Glomerular endothelial cell (primary cell): ENCODE data around the gene SETD4. TPM values are rescaled to one million over a fixed set of nuclear protein-coding genes. Genes with fewer than 3 reads are reported as not detected.

Experiments used
- DNase-seq: peaks from one replicate; pipeline ENCODE4 v3.0.0-alpha.2; 2011; ENCODE audit warnings: low read depth, low spot score; ENCODE audit errors: extremely low read depth
- total RNA-seq: library from RNA; depleted of rRNA; stranded (reverse); fragments of >200 nt; gene quantifications from 2 replicates; pipeline ENCODE4 v1.2.3, GENCODE V29; 2015

The SETD4 gene
- total RNA-seq, 1 donor from 2014 or later, result 10.4 TPM

DNA sequence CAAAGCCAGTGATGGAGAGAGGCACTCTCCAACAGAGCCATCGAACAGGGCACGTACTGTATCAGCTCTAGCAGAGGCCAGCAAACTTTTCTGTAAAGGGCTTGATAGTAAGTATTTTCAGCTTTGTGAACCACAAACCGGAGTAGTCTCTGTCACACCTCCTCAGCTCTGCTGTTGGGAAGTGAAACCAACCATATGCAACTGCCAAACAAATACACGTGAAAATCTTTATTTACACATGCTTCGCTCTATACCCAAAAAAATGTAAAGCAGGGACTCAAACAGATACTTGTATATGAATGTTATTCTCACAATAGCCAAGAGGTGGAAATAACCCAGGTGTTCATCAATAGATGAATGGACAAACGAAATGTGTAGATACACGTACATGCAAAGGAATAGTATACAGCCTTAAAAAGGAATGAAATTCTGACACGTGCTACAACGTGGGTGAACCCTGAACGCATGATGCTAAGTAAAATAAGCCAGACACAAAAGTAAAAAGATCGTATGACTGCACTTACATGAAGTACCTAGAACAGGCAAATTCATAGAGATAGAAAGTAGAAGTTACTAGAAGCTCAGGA lies 39.0 kb downstream of the SETD4 start:
- no peak for DNase-seq

DNA sequence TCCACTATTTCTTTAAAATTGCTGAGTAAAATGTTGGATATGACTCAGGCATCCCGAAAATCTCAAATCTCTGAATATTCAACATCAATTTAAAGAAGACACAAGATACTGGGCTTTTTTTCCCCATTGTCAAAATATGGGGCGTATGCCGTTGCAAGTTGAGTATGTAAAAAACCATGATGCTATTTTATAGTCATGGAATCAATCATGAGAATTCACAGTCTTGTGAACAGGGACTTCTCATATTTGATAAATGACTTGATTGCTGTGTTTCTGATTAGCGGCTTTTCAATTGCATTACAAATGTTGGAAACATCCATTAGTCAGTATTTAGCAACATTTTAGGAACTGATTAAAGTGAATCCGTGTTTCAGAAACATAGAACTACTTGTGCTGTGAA lies 45.3 kb downstream of the SETD4 start:
- no peak for DNase-seq

DNA sequence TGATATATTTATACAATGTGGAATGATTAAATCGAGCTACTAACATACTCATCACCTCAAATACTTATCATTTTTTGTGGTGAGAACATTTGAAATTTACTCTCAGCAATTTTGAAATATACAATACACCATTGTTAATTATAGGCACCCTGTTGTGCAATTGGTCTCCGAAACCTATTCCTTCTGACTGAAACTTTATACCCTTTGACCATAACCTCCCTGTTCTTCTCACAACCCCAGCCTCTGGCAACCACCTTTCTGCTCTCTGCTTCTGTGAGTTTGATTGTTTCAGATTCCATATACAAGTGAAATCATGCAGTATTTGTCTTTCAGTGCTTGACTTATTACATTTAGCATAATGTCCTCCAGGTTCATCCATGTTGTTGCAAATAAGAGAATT lies 49.5 kb downstream of the SETD4 start:
- no peak for DNase-seq

DNA sequence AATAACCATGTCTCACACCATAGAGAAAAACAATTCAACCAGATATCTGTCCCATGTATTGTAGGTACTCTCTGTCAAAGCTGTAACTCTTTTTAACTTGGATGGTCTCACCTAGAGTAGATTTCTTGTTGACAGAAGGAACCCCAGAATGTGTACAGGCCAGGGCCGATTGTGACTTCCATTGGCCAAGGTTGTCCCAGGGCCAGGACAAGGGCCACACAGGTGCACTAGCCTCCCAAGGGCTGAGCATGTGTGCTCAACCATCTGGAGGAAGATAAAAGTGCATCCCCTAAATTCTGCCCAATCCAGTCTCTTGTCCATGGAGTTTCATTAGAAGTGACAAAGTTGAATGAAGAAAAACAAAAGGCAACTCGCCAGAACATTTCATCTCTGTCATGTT lies 51.8 kb downstream of the SETD4 start:
- no peak for DNase-seq

DNA sequence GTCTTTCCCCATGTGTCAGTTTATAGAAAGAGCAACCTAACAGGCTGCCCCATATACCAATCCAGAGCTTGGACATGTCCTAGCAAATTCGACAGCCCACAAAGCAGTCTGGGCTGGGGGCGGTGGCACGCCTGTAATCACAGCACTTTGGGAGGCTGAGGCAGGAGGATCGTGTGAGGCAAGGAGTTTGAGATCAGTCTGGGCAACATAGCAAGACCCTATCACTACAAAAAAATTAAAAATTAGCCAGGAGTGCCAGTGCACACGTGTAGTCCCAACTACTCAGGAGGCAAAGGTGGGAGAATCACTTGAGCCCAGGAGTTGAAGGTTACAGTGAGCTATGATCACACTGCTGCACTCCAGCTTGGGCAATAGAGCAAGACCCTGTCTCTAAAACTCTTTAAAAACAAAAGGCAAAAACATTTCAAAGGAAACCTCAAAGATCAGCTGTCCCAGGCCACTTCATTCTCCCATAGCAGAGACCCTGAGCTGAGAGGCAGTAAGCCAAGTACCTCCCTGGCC lies 54.4 kb downstream of the SETD4 start:
- DNase-seq, result no peak

DNA sequence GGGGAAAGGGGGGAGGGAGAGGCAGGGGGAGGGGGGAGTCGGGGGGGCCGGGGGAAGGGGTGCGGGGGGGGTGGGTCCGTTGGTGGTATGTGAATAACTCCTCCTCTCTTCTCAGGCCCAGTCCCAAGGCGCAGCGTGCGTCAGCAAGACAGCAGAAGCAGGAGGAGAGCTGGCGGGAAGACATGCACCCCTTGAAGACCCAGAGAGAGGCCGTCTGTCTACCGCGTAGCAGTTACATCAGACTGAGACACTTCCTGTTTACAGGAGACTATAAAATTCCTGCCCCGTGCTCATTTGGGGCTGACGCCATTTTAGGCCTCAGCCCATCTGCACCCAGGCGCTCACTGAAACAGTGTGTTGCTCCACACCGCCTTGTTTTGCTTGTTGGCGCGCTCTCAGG lies 55.3 kb downstream of the SETD4 start:
- DNase-seq, result no peak

DNA sequence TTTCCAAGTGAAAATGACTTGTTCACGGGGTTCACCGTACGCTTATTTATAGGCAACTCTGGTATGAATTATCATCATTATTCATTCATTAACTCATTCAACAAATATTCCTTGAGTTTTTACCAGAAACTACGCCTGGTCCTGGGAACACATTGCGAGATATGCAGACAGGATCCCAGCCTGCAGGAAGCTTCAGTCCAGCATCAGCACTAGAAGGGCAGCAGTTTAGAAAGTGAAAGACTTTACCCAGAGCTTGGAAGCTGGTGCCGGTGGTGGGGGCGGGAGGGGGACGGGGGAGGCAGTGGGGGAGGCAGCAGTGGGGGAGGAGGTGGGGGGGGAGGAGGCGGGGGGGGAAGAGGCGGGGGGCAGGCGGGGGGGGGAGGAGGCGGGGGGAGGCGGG lies 55.9 kb downstream of the SETD4 start:
- DNase-seq, result no peak

DNA sequence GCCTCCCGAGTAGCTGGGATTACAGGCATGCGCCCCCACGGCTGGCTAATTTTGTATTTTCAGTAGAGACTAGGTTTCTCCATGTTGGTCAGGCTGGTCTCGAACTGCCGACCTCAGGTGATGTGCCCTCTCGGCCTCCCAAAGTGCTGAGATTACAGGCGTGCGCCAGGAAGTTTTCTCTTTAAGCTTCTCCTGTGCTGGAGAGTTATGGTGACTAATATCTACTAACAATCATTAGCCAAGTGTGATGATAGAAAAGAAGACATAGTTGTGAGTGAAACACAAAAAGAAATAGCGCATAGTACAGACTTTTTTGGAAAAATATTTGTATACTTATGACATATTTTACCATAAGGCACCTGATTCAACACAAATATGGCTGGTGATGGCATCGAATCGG lies 56.5 kb downstream of the SETD4 start:
- DNase-seq, result no peak

DNA sequence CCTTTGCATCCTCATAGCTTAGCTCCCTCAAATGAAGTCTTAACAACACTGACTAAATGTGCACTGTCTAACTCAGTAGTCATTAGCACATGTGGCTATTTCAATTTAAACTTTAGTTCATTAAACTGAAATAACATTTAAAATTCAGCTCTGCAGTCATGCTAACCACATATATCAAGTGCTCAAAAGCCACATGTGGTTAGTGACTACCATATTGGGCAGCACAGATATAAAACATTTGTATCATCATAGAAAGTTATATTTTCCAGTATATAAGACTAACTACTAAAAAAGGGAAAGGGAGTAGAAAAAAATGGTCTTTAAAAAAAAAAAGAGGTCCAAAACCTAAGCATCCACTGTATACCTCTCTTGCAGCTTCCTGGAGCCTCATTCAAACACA lies 64.1 kb downstream of the SETD4 start:
- no peak for DNase-seq

DNA sequence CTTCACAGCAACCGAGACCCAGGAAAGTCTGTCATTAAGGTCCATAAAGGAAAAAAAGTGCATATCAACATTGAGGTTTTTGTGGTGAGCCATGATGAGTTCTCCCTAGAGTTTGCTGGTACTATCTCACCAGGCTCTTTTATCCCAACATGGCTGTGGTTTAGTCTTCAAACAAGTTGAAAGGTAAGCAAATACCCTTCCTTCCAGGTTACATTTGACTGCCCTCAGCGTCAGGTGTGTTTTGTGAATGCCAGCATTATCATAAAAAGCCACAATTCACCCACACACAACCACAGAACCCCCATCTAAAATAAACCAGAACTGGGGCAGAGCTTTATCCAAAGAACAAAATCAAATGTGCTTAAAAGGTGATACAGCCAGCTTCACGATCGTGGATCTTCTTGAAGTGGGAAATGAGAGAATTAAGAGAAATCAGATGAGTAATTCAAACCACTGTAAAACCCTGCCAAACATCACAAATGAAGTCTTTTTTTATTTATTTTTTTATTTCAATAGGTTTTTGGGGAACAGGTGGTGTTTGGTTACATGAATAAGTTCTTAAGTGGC lies 64.7 kb downstream of the SETD4 start:
- DNase-seq, result no peak

DNA sequence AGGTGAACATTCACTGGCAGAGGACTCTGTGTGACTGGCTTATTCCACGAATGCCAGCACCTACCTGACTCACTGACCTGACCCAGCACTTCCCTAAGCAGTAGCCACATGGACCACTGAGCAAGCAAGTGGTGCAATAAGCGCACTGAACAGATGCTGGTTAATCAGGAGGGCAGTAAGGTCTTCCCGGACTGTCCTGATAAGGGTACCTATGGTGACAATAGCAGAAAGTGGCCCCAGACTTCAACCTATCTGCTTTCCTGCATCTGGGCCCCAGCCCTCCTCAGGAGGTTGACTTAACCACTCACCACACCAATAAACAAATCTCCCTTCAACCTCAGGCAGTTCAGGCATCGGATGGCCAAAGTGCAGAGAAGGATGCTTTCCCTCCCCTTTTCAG lies 65.7 kb downstream of the SETD4 start:
- DNase-seq, result no peak

DNA sequence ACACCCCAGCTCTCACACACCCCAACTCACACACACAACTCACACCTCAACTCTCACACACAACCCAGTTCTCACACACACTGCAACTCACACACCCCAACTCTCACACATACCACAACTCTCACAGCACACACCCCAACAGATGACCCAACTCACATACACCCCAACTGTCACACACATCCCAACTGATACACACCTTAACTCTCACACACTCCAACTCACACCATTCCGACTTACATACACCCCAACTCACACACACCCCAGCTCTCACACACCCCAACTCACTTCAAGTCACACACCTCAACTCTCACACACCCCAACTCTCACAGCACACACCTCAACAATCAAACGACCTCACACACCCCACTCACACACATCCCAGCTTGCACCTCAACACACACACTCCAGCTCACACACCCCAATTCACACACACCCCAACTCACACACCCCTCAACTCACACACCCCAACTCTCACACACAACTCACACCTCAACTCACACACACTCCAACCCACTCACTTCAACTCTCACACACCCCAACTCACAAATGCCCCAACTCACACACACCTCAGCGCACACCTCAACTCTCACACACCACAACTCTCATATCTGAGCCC lies 66.3 kb downstream of the SETD4 start:
- no peak for DNase-seq

DNA sequence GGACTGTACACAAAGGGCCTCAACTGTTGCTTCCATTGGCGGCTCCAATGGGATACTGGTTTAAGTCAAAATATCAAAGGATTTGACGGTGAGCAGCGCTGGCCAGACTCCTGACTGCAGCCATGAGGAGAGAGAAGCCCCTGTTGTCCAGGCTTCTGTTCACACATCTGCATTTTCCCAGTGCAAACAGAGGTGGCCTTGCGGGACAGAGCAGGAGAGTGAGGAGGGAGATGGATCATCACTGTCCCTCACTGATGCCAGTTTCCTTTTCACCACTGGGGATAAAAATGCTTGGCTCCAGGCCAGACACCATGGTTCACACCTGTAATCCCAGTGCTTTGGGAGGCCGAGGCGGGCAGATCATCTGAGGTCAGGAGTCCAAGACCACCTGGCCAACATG lies 69.2 kb downstream of the SETD4 start:
- no peak for DNase-seq

DNA sequence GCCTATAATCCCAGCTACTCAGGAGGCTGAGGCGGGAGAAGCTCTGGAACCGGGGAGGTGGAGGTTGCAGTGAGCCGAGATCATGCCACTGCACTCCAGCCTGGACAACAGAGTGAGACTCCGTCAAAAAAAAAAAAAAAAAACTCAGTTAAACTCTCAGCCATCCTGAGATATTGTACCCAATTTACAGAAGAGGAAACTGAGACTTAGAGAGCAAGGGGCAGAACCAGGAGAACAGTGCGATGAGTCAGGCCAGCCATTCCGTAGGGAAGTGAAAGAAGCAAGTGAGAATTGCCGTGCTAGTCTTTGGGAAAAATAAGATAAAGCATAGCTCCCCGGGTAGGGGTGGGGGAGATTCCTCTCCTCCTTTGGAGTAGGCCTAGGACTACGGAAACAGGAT lies 69.7 kb downstream of the SETD4 start:
- no peak for DNase-seq

DNA sequence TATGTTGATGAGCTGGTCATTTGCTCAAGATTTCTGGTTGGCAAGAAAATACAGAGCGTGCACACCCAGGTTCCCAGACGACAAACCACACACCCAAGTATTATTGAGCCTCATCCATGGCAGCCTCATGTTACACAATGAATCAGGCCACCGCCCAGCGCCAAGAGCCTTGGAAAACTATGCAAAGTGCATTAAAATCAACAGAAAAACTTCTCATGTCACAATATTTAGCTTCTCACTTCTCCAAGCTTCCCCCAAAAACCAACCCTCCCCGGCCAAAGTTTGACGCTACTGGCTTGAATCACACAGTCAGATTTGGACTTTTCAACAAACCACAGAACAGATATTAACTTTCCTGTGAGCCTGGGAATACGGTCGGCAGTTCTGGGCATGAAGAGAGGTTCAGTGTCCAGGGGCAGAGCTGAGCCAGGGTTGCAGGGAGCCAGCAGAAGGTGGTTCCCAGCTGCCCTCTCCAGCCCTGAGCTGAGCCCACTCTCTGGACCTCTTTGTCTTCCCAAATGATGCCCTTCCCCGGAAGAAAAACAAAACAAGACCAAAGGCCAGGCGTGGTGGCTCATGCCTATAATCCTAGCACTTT lies 71.1 kb downstream of the SETD4 start:
- DNase-seq, result no peak

DNA sequence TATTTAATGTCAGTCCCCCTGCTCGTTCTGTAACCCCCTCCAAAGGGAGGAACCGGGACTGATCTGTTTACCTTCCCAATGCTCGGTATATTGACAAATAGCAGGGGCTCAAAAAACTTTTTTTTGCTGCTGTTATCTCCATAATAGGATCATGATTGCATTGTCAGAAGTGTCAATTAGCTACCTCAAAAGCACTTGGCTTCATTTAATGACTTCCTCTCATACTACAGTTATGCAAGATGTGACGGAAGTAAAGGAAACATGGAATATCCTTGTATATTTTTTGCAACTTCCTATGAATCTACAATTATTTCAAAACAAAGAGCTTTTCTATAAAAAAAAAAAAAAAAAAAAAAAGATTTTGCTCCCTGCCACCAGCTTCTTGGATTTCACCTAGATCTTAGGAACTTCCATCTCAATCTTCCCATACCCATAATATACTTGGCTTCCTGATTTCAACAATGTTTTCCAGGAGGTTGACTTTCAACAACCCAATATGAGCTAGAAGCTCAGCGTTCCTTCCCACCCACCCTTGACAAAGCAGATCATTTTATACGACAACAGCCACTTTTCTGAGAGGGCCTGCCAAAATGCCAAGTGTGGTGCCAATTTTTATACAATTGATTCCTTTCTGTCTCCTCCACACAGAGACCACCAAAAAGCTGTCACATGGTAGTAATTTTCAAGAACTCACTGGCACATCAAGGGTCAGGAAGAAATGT lies 71.7 kb downstream of the SETD4 start:
- DNase-seq, result no peak

DNA sequence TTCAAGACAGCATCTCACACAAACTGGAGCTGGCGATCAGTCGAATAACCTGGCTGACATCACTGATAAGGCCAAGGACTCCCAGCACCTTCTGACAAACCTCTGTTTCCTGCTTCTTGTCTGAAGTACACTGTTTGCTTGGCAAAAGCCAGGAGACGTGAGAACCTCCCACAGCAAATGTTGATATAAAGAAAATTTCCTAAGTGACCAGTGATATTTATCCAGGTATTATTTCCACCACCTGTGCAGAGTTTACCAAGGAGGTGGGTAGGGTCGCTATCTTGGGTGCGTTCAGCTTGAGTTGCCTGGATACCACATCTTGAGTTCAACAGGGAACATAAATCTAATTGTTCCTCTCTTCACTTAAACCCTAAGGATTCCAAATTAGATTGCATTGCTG lies 72.9 kb downstream of the SETD4 start:
- DNase-seq, result no peak

DNA sequence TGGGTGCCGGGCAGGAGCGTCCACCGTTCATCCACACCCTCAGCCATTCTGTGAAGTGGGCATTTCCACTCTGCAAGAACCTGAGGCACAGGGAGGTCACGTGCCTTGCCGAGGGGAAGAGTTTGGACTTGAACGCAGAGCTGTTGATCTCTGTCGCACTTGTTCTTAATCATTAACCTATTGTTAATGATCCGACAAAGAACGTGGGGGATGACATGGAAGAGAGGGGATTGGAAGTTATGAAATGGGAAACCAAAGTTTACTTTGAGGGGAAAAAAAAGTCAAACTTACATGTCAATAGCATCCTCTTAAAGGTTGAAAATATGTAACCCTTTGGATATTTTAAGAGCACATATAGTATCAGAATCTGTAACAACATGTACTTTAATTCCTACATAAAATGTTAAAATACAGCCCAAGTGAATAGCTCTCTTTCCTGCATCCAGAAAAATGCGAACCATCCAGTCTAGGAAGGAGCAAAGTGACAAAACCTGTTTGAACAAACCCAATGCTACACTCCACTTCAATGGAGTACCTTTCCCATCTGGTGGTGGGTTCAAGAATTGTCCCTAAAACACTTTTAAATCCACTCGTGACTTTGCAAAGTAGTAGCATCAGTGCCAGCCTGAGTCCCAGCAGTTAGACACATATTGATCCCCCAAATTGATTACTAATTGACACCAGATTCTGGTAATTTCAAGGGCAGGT lies 75.5 kb downstream of the SETD4 start:
- no peak for DNase-seq
